Loucy (cell line): ENCODE data around the gene ACP1.

Source experiments
- H2AFZ ChIP-seq: fragments of 200-600 bp; sonication (generic); 2 replicates; pipeline ENCODE4 v1.6.0; 2016; ENCODE audit warnings: antibody characterized with exemption, mild to moderate bottlenecking, low read length, moderate library complexity
- H3F3A ChIP-seq: fragments of 200-600 bp; 2 replicates; pipeline ENCODE4 v1.6.0; 2016; ENCODE audit warnings: antibody characterized with exemption, low read depth, mild to moderate bottlenecking
- H3K27me3 ChIP-seq: fragments of 200-600 bp; sonication (generic); 2 replicates; pipeline ENCODE4 v1.6.1; 2014; ENCODE audit warnings: low read length, mild to moderate bottlenecking; ENCODE audit not compliant: insufficient read depth, poor library complexity, severe bottlenecking
- H3K36me3 ChIP-seq: fragments of 200-600 bp; sonication (generic); 2 replicates; pipeline ENCODE4 v1.6.1; 2016; ENCODE audit warnings: low read length; ENCODE audit not compliant: insufficient read depth
- H3K4me1 ChIP-seq: fragments of 200-600 bp; sonication (generic); 2 replicates; pipeline ENCODE4 v1.5.1; 2014; ENCODE audit warnings: low read length, mild to moderate bottlenecking; ENCODE audit not compliant: insufficient read depth, poor library complexity, severe bottlenecking
- H3K4me2 ChIP-seq: fragments of 200-600 bp; sonication (generic); 2 replicates; pipeline ENCODE4 v1.6.0; 2014; ENCODE audit warnings: antibody characterized with exemption, low read length, low read depth, mild to moderate bottlenecking; ENCODE audit not compliant: poor library complexity, severe bottlenecking
- H3K4me3 ChIP-seq: fragments of 200-600 bp; sonication (generic); 2 replicates; pipeline ENCODE4 v1.5.1; 2014; ENCODE audit warnings: low read length, mild to moderate bottlenecking, mixed read lengths; ENCODE audit not compliant: poor library complexity, severe bottlenecking
- H3K79me2 ChIP-seq: fragments of 200-600 bp; sonication (generic); 2 replicates; pipeline ENCODE4 v1.6.1; 2014; ENCODE audit warnings: low read length; ENCODE audit not compliant: insufficient read depth
- H3K9ac ChIP-seq: fragments of 200-600 bp; sonication (generic); 2 replicates; pipeline ENCODE4 v1.6.0; 2014; ENCODE audit warnings: mild to moderate bottlenecking, low read depth, low read length, moderate library complexity; ENCODE audit not compliant: poor library complexity, severe bottlenecking
- H3K9me2 ChIP-seq: fragments of 200-600 bp; sonication (generic); replicated peaks from 2 replicates; pipeline ENCODE4 v1.6.1; 2016; ENCODE audit warnings: low read depth, low read length, mixed read lengths
- H3K9me3 ChIP-seq: fragments of 200-600 bp; sonication (generic); 2 replicates; pipeline ENCODE4 v1.6.1; 2014; ENCODE audit warnings: mild to moderate bottlenecking, antibody characterized with exemption, low read length, low read depth; ENCODE audit not compliant: insufficient read depth
- H4K20me1 ChIP-seq: fragments of 200-600 bp; sonication (generic); 2 replicates; pipeline ENCODE4 v1.6.0; 2014; ENCODE audit warnings: antibody characterized with exemption, low read length, mild to moderate bottlenecking; ENCODE audit not compliant: insufficient read depth, poor library complexity, severe bottlenecking
- EZH2phosphoT487 ChIP-seq: fragments of 200-600 bp; IDR thresholded peaks from 2 replicates; pipeline ENCODE4 v1.6.1; 2018; ENCODE audit warnings: antibody characterized with exemption, mild to moderate bottlenecking, moderate library complexity, borderline replicate concordance
- TF ChIP-seq, protein P1 (sequence below): fragments of 200-600 bp; sonication (generic); conservative IDR thresholded peaks from 2 replicates; pipeline ENCODE4 v1.5.1; 2014; ENCODE audit warnings: mild to moderate bottlenecking, antibody characterized with exemption, low read length

ACP1 gene

DNA sequence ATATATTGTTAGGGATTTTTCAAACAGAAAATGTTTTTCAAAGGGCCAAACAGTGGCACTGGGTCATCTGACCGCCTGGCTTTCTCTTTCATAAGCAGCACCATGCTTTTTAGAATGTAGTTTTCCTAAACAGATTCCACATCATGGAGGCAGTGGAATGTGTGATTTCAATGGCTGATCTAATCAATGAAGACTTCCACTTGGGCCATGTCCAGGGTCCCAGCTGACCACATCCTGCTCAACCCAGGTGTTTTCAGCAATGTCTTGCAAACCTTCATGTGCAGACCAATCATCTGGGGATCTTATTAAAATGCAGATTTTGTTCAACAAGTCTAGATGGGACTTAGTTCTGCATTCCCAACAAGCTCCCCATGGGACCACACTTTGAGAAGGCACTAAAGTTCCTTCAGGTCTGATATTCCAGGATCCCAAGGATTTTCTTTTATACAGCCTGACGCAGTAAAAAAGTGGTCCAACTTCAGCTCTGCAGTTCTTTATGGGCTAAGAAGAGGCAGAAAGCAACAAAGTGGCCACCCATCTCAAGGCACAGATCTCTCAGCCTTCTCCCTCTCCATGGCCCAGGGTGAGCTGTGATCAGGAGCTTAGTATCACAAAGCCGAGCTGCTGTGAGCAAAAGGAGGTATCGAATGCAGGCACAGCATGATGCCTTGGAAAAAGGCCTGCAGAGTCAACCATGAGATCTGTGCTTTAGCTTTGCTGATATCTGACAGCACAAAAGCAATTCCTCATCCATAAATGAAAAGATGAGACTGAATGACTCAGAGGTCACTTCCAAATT lies 19.4 kb downstream of the ACP1 start:
- no peak overlapping the region for H3K9ac ChIP-seq
- H3F3A ChIP-seq, result no peaks in the 10 kb centered on the region
- no peak overlapping the region for H3K4me2 ChIP-seq
- no peak for TF ChIP-seq EZH2phosphoT487
- TF ChIP-seq, protein P1, sequence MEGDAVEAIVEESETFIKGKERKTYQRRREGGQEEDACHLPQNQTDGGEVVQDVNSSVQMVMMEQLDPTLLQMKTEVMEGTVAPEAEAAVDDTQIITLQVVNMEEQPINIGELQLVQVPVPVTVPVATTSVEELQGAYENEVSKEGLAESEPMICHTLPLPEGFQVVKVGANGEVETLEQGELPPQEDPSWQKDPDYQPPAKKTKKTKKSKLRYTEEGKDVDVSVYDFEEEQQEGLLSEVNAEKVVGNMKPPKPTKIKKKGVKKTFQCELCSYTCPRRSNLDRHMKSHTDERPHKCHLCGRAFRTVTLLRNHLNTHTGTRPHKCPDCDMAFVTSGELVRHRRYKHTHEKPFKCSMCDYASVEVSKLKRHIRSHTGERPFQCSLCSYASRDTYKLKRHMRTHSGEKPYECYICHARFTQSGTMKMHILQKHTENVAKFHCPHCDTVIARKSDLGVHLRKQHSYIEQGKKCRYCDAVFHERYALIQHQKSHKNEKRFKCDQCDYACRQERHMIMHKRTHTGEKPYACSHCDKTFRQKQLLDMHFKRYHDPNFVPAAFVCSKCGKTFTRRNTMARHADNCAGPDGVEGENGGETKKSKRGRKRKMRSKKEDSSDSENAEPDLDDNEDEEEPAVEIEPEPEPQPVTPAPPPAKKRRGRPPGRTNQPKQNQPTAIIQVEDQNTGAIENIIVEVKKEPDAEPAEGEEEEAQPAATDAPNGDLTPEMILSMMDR, result no peak
- H2AFZ ChIP-seq, result no peak overlapping the region
- H3K9me3 ChIP-seq, result no peaks in the 10 kb centered on the region
- H3K4me1 ChIP-seq, result no peaks in the 10 kb centered on the region
- peaks cover 32% of the 10 kb centered on the region for H3K36me3 ChIP-seq
- H3K27me3 ChIP-seq, result no peaks in the 10 kb centered on the region
- H3K4me3 ChIP-seq, result no peak overlapping the region
- no peaks in the 10 kb centered on the region for H4K20me1 ChIP-seq
- H3K9me2 ChIP-seq, result no peaks in the 10 kb centered on the region
- no peaks in the 10 kb centered on the region for H3K79me2 ChIP-seq

DNA sequence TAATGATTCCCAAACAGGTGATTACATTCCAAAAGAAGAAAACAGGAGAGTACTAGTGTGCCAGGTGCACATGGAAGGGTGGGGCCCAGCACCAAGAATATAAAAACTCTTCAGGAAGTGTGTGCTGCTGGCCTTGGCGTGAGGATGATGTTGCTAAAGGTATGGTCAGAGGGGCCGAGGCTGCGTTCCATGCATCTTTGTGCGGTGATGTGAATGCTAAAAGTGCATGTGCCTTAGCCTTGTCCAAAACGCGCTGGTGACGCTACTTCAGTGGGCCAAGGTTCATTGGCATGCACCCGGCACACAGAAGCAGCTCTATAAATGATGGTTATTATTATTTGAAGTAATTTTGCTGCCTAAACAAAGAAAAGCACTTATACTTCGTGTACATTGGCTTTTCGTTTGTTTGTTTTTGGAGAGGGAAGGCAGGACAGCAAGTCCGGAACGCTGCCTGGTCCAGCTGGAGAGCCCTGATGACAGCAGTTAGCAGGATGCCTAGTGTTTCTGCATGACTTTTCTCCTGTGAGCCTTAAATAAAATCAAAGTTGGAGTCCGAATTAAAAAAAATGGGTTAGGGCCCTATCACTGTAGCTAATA lies 20.2 kb downstream of the ACP1 start:
- Histone ChIP-seq H3K9ac (no peak overlapping the region), H4K20me1 (no peaks in the 10 kb centered on the region)

DNA sequence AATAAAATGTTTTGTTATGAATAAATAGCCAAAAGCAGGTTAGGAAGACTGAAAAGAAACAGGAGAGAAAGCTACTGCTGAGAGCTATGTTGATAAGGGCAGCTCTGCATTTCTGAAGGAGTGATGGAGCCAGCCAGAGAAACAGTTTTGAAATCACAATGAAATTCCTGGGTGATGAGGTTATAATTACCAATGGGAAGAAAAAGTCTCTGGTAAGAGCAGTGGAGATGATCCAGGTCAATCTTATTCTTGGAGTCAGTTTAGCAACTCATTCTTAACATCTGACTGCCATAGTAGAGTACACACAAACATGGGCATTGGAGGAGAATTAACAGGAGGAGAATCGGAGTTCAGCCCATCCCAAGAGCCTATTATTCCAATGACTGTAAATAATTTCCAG lies 20.8 kb downstream of the ACP1 start:
- Histone ChIP-seq H2AFZ (no peak overlapping the region), H3K9me3 (no peaks in the 10 kb centered on the region), H3F3A (no peaks in the 10 kb centered on the region), H3K4me2 (no peak overlapping the region), H3K36me3 (peaks cover 21% of the 10 kb centered on the region; the same call in 1 of the 2 replicates), H3K79me2 (no peaks in the 10 kb centered on the region), H3K9ac (no peak overlapping the region), H3K9me2 (no peaks in the 10 kb centered on the region), H4K20me1 (no peaks in the 10 kb centered on the region), H3K4me3 (no peak overlapping the region), H3K4me1 (no peaks in the 10 kb centered on the region), H3K27me3 (no peaks in the 10 kb centered on the region)
- TF ChIP-seq, protein P1, result no peak
- no peak for TF ChIP-seq EZH2phosphoT487

More for the DNA sequence above, 20.2 kb downstream of the ACP1 start:
- Histone ChIP-seq H3K4me1 (no peaks in the 10 kb centered on the region), H3K36me3 (peaks cover 25% of the 10 kb centered on the region; the same call in 1 of the 2 replicates), H3K79me2 (no peaks in the 10 kb centered on the region), H3K4me2 (no peak overlapping the region), H3K27me3 (no peaks in the 10 kb centered on the region), H2AFZ (no peak overlapping the region), H3K4me3 (no peak overlapping the region), H3K9me2 (no peaks in the 10 kb centered on the region), H3F3A (no peaks in the 10 kb centered on the region), H3K9me3 (no peaks in the 10 kb centered on the region)
- TF ChIP-seq, protein P1, result no peak
- no peak for TF ChIP-seq EZH2phosphoT487
